NCI-H2196 treated with DMSO at 0.1 percent for 48 hours (cell line): ENCODE measurements around the gene KDM5C.

Experiments
- DNase-seq: peaks from one replicate; lab custom pipeline; 2025; ENCODE audit not compliant: unreplicated experiment; lab: John Stamatoyannopoulos, UW

The KDM5C gene

DNA sequence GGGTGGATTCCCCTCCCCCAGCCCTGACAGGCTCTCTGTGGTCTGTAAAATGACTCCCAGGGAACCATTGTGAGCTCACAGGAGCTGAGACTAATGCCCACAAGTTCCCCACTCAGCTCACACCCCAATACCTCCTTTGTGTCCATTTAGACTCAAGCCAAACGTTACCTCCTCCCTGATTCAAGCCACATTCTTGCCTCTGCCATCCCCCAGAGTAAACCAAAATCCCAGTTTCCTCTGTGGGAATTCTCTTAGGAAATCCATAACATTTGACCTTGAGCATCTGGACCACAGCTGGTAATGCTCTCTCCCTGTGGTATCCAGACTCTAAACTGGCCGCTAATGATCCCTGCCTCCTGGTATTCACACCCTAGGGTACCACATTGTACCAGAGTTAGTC, 26.3 kb upstream of the KDM5C start:
- no peak for DNase-seq

DNA sequence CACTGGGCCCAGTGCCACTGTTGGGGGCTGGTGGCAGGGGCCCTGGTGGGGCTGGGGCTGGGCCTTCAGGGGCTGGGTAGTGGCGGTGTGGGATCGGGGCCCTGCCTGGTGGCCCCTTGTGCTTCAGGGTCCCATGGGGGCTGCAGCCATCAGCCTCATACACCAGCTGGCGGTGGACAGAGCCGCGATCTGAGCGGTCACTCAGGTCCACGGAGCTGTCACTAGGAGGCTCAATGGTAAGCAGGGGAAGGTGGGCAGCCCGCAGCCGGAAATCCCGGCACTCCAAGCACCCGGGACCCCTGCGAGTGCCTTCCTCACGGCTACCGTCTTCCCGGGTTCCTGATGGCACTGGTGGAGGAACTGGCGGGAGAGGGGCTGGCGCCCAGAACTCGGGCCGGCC, 25.5 kb upstream of the KDM5C start:
- no peak for DNase-seq

DNA sequence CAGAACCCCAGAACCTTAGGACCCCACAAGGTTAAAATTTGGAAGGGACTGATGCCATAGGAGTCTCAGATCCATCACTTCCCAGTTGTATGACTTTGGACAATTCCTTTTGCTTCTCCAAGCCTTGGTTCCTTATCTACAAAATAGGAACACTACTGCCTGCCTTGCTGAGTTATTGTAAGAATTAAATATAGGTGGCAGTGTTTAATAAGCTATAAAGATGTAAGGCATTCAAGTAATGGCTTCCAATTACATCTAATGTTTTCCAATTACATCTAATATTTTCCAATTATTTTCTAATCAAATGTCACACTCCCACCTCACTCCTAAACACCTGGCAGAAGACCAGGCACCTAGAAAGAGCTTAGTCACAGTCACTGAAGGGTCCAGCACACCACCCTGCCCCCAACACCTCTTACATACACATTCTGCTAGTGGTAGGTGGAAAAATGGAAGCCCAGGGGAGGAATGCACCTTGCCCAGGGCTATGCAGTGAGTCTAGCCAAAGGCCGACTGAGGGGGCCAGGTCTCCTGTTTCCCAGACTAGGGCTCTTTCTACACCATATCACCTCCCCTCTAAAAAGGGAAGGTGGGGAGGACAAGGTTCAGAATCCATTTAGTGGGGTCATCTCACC, 24.5 kb upstream of the KDM5C start:
- no peak for DNase-seq

DNA sequence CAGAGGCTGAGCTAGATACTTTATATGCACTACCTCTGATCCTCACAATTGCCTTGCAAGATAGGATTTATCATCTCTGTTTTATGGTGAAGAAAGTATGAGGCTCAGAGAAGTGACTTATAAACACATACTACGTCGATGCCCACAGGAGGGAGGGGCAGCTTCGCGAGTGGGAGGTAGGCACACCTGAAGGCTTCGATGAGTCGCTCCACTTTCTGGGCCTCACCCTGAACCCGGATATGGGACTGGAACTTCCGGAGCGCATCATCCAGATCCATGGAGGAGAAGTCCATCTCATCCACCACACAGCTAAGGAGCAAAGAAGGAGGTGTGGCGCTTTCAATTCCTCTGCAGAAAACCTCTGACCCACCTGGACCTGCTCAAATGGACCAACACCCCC, 22.9 kb upstream of the KDM5C start:
- no peak for DNase-seq

DNA sequence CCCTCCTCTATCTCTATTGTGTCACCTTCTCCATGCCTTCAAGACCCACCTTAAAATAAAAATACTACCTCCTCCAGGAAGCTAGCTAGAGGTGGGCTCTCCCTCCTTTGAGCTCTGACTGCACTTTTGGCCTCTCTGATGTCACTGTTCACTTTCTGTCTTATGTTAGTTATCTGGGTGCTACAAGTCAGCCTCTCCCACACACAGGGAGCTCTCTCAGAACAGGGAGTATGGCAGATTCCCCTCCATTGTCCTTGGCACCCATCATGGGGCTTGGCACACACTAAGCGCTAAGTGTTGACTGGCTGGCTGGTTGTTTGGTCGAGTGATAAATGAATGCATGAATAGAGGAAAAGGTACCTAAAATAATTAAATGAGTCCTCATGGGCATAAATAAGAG, 21.2 kb upstream of the KDM5C start:
- no peak for DNase-seq

DNA sequence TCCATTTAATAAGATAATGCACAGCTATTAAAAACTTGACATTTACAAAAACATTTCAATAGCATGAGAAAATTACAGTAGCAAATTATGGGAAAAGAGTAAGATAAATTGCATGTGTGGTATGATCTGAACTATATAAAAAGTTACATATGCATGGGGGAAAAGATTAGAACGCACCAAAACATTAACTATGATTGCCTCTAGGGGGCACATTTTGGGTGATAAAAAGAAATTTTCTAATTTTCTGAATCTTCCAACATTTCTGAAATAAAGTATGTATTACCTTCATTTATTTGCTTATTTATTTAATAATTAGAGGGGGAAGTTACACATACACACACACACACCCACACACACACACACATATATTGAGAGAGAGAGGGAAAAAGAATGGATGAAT, 19.6 kb upstream of the KDM5C start:
- no peak for DNase-seq

DNA sequence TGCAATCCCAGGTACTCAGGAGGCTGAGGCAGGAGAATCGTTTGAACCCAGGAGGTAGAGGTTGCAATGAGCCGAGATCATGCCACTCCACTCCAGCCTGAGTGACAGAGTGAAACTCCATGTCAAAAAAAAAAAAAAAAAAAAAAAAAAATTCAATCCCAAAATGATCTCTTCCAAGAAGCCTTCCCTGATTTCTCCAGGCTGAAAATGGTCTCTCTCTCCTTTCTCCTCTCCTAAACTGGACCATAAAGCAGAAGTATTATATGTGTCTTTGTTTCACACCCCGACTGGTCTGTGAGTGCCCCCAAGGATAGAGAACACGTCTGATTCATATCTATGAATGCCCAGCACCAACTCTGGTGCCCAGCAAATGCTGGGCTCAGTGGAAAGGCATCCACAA, 17.3 kb upstream of the KDM5C start:
- no peak for DNase-seq

DNA sequence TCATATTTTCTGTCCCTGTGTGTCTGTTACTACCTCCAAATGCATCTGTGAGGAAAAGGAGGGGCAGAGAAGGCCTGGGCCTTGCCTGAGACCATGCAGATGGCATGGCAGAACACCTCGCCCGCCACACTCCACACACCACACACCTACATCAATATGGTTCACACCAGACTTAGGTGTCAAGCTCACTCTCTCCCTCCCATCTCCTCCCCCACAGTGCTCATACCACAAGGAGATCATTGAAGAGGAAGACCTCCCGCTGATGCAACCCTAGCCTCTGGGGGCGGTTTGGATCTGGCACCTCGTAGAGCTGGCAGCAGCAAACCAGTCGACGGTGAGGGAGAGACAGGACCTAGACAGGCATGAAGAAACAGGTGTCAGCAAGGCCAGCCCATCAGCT, 16.6 kb upstream of the KDM5C start:
- DNase-seq = no peak

DNA sequence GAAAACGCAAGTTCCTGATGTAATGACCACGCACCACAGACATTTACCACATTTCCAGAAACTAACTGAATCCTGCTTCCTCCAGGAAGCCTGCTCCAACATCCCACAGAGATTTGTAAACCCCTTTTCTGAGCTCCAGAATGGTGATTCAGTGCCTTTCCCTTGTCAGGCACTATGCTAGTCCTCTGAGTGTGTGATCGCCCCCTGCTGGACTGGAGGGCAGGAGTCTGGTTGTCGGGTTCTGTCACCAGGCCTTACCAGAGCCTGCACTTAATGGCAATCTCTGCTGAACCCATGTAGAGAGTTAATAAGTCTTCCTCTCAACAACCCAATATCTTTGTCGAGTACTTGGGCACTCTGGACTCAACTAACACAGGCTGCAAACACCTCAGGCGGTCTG, 14.5 kb upstream of the KDM5C start:
- DNase-seq = no peak

DNA sequence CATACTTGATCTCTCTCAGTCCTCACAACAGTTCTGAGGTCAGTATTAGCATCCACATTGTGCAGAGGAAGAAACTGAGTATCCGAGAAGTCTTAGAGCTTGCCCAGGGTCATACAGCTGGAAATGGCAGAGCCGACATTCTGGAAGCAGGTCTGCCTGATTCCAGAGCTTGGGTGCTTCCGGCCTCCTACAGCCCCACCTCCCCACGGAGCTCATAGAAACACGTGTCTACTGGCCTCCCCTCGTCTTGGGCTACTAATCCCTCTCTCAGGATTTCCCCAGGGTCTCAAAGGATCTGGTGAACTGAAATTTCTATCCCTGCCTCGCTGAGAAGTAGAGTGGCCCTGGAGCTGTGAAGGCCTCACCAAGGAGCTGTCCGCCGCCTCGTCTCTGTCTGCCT, 12.0 kb upstream of the KDM5C start:
- no peak for DNase-seq

DNA sequence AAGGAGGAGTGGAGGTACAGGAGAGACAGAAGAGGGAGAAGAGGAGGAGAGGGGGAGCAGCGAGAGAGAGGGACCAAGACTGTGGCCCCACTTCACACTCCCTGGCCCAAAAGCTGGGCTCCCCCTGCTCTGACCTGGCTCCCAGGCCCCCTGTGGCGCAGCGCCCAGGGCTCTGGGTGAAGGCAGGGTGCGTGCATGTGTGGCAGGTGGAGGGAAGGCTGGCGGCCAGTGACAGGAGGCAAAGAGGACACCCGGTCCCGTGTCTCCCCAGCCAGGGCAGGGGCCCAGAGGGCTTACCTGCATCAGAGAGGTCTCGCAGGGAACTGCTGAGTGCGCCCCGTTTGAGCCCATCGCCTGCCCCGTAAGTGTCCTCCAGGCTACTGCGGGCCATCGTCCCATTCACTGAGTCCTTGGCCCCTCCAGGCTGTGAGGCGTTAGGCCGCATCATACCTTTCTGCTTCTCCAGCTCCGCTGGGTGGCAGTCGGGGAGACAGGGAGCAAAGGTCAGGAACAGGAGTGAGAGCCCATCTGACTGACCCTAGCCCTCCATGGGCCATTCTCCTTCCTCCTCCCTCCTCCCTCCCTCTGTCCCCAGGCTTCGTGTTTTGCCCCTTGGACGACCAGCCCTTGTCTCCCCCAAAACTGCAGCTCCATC, 11.1 kb upstream of the KDM5C start:
- DNase-seq = no peak

DNA sequence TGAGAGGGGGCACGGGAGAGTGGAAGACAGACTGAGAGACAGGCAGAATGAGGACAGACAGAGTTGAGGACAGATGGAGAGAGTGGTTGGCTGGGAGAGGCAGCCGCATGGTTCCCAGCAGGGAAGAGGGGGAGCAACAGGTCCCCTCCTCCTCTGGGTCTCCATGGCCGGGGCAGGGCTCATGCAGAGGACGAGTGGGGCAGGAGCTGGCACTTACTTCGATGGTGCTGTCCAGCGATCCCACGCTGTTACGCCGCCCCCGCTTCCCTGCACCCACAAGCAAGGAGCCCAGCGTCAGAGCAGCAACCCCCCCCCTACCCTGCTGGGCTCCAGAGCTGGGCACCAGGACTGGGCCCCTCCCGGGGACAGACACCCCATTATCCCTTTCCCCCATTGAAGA, 10.6 kb upstream of the KDM5C start:
- DNase-seq = no peak

DNA sequence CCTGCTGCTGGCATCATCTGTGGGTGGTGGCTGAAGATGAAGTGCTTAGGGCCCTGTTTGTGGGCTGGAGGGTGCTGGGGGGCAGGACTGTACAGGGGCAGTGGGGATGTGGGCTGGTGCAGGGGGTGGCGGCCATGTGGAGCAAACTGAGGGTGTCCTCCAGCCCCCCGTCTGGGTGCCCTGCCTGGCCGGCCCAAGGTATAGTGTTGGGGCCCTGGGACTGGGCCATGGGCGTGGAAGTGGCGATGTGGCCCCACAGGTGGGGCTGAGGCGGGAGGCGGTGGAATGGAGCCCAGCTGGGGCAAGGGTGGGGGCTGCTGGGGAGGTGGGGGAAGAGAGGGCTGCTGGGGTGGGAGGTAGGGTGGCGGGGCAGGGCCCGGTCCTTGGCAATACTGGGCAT, 9.5 kb upstream of the KDM5C start:
- DNase-seq = no peak

DNA sequence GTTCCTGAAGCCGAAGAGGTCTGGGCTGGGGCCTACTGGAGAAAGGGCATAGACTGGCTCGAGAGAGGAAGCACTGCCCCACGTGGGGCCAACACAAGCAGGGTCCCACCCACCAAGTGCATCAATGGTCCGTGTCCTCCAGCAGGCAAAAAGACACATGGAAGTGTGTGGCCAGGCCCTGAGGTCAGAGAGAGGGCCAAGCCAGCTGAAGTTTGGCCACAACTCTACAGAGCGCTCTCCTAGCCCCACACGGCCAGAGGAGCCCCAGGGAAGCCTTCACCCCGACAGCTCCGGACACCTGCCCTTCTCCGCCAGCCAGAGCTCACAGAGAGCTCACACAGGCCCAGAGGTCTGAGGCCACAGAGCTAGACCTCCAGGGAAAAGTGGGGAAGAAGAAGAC, 8.5 kb upstream of the KDM5C start:
- no peak for DNase-seq

DNA sequence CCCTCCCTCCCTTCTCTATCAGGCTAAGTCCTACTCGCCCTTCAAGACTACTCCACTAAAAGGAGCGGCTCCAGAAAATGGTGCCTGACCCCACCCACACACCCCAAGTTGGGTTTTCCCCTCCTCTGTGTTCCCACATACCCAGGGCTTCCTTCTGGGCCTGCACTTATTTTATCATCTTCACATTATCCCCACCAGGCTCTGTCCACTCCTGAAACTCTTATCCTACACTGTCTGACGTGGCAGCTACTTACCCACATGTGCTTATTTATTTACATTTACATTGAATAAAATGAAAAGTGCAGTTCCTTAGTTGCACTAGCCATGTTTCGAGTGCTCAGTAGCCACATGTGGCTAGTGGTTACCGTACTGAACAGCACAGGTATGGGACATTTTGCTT, 5.1 kb upstream of the KDM5C start:
- no peak for DNase-seq

DNA sequence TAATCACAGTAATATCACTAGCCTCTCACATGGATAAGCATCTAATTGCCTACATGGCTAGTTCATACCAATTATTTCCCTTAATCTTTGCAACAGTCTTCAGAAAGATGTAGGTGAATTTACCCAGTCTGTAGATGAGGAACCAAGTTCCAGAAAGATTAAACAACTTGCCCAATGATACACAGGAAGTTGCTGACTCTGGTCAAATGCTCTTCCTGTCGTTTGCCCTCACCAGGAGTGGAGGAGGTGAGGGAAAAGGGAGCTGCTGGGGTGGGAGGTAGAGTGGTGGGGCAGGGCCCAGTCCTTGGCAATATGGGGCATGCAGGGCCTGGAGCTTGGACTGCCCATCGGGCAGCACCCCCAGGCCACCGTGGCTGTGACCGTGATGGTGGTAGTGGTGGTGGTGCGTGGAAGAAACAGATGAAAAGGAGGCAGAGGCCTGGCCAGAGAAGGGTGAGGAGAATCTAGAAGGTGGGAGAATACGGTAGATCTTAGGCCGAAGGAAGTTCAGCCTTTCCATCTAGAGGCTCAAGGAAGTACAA, 2.3 kb upstream of the KDM5C start:
- no peak for DNase-seq

DNA sequence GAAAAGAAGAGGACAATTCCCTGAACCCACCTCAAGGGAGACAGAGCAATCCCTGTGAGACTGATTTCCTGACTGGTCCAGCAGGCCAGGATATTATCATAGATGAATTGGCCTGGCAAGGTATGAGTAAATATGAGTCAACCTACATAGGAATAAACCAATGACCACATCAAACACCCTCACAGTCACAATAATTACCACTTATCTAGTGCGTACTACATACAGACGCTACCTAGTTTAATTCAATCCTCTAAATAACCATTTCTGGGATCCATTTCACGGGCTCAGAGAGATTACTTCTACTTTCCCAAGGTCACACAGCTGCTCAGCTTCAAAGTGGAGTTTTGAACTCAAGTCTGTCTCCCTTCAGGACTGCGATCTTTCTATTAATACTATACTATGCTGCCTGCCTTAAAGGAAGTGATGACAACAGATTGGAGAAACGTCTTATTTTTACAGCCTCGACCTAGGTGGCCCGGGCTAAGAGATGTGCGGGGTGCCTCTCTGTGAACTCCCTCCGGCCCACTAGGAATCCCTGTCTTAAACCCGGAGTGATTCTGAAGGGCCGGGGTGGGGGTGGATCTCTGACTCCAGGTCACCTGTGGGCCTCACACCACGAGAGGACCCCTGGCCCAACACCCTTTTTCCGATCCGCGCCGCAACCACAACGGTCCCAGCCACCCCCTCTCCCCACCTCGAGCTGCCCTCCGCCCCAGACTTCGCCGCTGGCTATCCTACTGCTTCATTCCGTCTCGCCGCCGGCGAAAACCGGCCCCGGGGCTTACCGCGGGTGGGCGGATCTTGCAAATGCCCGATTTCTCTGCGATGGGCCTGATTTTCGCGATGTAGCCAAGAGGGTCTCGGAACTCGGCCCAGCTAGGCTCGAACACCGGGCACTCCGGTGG, 800 bp downstream of the KDM5C start:
- no peak for DNase-seq

DNA sequence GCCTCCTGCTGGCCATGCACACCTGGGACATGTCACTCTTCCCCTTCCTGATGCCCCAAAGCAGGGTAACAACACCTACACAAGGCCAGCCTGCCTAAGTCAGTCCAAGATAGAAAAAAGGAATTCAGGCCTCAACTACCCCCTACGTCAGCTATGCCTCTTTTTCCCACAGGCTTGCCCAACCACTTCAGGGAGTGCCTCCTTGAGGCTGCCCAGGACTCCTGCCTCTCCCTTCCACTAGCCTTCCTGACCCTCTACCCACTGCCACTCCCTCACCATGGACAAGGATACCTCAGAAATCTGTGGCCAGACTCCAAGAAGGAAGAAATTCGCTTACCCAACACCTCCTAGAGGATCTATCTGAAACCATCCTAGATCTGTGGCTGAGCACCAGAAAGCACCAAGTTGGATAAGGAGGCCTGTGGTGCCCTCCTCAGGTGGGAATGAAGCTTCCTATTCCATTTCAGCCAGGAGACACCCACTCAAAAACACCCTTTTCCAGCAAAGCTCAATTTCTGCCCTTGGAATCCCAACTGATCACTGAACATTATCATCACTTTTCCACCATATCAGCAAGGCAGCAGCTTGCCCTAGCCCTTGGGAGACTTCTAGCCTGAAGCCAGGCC, 1.8 kb downstream of the KDM5C start:
- DNase-seq = no peak

DNA sequence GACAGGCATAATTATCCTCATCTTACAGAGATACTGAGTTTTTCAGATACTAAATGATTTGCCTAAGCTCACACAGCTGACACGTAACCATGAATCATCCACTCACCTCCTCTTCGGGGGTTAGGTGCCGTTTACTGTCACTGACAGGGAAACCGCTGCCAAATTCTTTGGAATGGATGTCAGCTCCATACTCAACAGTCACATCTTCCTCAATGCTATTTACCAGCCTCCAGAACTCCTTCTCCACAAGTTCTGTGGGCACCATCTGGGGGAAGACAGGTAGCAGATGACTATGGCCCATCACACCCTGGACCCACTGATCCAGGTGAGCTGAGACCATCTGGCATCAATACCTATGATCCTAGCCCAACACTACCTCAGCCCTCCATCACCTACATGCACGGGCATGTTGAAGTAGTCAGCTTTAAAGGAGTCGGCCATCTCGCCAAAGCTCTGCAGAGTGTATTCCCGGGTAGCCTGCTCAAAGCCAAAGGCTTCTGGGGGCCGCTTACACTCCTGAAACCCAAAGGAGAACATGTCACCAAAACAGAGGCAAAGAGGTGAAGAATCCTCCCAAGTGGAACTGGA, 13.5 kb downstream of the KDM5C start:
- no peak for DNase-seq

DNA sequence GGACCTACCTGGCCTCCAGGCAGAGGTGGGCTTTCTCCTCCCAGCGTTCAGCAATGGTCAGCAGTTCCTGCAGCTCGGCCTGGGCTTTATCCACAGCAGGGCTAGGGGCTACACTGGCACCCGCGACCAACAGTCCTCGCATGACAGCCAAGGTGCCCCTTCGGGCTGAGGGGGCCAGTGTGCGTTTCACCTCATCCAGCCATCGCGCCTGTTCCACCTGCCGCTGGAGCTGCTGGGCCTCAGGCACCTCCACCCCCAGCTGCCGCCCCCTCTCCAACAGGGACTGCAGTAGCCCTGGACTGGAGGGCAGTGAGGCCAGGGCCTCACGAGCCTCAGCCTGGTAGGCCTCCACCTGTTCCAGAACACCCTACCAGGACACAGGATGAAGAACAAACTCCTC, 28.3 kb downstream of the KDM5C start:
- no peak for DNase-seq

DNA sequence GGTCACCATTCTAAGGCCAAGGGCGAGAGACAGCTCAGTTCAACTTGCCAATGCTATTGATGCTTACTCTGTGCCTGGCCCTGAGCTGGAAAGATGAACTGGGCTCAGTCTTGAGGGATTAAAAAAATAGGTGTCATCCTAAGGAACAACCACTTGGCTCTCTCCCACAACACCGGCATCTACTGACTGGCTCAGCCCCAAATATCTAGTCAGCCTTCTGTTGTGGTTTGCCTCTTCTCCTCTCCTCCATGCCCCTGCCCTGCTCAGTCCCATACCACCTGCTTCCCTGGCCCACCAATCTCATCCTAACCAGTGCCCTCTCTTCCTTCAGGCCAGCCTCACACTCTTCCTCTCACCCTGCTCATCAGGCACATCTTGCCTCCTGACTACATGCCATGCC, 29.6 kb downstream of the KDM5C start:
- DNase-seq = no peak
